Subcutaneous adipose tissue (tissue), 4 donors: Measurements from ENCODE around the gene AGAP1. TPM values are rescaled to one million over a fixed set of nuclear protein-coding genes. Genes with fewer than 3 reads are reported as not detected.

Experiments used
- total RNA-seq, 4 donors: library from RNA; depleted of rRNA; stranded (reverse); fragments of >200 nt; gene quantifications; one replicate each; pipeline ENCODE4 v1.1.0, GENCODE V29; 2016
- TF ChIP-seq, protein P1 (sequence below): fragments of 450-650 bp; IDR thresholded peaks from one replicate; pipeline ENCODE4 v1.5.1; 2016; ENCODE audit warnings: low read depth, mild to moderate bottlenecking, control low read depth, antibody characterized with exemption, moderate library complexity

AGAP1 gene
- total RNA-seq, 4 donors from 2014 or later: 13.6 to 26.3 (median 23.6) TPM

DNA sequence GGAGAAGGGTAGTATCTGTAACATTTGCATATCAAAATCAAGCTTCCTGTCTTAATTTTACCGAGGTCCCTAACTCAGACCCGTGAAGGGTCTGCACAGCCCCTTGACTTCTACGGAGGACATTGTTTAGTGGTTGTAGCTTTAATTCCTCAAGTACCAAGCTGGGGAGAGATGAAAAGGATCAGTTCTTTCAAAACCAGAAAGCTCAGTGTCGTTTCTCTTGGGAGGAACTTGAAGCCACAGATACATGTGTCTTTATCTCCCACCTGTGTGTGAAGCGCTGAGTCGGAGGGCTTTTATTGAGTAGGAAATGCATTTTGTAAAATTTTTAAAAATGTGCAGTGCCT lies 410.7 kb downstream of the AGAP1 start:
- TF ChIP-seq, protein P1, sequence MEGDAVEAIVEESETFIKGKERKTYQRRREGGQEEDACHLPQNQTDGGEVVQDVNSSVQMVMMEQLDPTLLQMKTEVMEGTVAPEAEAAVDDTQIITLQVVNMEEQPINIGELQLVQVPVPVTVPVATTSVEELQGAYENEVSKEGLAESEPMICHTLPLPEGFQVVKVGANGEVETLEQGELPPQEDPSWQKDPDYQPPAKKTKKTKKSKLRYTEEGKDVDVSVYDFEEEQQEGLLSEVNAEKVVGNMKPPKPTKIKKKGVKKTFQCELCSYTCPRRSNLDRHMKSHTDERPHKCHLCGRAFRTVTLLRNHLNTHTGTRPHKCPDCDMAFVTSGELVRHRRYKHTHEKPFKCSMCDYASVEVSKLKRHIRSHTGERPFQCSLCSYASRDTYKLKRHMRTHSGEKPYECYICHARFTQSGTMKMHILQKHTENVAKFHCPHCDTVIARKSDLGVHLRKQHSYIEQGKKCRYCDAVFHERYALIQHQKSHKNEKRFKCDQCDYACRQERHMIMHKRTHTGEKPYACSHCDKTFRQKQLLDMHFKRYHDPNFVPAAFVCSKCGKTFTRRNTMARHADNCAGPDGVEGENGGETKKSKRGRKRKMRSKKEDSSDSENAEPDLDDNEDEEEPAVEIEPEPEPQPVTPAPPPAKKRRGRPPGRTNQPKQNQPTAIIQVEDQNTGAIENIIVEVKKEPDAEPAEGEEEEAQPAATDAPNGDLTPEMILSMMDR: no peak

DNA sequence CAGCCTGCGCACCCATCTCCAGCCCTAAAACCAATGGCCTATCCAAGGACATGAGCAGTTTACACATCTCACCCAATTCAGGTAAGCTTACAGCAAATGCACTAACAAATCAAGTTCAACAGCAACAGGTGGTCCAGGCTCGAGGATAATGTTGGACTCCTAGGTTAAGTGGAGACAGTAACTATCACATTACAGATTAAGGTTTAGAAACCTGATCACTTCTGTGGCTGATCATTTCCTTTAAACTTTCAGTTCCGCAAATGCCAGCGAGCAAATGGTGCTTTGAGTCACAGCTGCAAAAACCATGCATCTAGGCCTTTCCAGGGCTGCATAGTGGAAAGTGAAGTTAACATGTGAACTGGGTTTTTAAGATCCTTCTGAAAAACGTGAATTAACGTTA lies 415.0 kb downstream of the AGAP1 start:
- TF ChIP-seq, protein P1: no peak

DNA sequence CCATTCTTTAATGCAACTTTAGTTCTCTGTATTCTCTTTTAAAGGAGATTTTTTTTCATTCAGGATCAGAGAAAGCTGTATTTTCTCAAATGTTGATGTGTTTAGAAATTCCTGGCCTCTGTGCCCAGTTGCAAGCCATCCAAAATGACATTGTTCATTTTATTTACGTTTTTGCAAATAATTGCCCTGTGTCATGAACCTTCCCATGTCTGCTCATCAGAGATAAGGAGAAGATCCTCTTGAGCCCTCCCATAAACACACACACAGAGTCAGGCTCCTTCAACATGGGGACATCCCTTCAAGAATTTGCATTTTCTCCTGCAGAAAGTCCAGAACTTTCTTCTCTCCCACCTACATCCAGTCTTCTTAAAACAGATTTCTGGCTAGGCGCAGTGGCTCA lies 415.5 kb downstream of the AGAP1 start:
- TF ChIP-seq, protein P1: no peak

DNA sequence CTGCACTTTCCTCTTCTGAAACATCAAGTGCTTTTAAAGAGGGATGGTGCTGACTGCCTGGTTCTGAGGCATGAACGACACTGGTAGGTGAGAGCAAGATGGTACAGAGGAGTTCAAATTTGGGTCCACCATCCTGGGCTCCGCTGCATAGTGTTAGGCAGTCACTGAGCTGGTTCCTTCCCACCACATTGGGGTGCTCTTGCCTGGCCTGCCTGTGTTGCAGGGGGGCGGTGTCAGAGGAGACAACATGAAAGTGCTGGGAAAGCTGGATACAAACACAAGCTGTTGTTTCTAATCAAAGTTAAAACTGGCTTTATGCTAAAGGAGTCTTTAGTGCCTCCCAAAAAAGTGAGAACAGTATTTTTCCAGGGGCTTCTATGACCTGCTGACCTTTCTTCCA lies 416.2 kb downstream of the AGAP1 start:
- TF ChIP-seq, protein P1: no peak

DNA sequence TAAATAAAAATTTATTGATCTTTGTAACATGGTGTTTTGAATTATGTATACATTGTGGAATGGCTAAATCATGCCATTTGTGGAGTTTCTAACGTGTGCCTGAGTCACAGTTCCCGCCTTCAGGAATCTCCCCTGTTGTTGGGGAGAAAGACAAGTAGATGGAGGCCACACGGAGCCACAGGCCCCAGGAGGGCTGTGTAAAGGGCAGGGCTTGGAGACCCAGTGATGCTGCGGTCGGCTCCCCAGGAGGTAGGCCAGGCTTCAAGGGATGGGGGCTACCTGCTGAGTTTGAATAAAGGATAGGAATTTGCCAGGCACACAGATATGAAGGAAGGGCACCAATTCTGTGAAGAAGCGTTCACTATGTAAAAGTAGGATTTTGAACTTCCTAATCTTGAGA lies 417.3 kb downstream of the AGAP1 start:
- TF ChIP-seq, protein P1: no peak

DNA sequence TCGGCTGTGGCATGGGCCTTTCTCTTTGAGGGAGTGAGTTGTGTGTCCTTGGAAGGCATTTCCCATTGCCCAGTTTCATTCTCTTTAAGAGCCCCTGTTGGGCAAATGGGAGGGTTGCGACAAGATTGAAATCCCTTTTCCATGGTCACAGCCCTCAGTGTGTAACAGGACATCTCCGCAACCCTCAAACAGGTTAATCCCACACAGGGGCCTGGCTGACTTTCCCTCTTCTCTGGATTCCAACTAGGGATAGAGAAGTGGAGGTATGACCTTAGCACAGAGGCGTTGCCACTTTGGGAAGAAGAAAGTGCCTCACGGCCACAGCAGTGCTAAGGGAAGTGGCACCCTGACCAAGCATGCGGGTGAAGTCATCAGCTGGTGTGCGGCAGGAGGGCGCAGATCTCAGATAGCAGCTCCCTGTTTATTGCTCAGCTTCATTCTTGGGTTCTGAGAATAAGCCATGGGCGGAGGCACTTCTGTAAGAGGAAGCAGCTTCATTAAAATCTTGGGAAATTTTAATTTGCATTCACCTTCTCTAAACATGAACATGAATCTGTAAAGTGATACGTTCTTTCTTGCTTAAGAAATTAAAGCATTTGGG lies 417.9 kb downstream of the AGAP1 start:
- TF ChIP-seq, protein P1: no peak

DNA sequence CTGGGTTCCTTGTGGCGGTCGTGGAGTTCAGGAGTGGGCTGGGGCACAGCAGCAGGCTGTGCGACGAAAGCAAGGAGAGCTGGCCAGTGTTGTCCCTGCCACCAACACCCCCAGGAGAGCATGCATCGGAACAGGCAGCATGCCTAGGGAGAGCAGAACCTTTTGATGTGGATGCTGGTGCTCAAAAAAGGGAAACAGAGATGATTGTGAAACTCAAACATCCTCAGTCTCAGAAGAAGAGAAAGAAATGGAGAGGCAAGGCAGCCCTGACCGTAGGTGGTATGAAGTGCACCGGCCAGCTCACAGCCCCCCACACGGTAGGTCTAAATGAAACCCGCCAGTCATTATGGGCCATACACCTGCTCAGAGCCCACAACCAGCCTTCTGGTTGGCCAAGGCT lies 420.9 kb downstream of the AGAP1 start:
- TF ChIP-seq, protein P1: no peak
